HG03103 (cell line): ENCODE measurements around the gene FGGY.
A peak's percentile ranks its signal among the peaks of the same experiment; 100 is the strongest.

Experiments used
- ATAC-seq: cut with Tn5 transposase; IDR thresholded peaks from one replicate; pipeline ENCODE4 v1.9.1; 2021; ENCODE audit warnings: low read depth; ENCODE audit not compliant: unreplicated experiment

Gene FGGY

DNA sequence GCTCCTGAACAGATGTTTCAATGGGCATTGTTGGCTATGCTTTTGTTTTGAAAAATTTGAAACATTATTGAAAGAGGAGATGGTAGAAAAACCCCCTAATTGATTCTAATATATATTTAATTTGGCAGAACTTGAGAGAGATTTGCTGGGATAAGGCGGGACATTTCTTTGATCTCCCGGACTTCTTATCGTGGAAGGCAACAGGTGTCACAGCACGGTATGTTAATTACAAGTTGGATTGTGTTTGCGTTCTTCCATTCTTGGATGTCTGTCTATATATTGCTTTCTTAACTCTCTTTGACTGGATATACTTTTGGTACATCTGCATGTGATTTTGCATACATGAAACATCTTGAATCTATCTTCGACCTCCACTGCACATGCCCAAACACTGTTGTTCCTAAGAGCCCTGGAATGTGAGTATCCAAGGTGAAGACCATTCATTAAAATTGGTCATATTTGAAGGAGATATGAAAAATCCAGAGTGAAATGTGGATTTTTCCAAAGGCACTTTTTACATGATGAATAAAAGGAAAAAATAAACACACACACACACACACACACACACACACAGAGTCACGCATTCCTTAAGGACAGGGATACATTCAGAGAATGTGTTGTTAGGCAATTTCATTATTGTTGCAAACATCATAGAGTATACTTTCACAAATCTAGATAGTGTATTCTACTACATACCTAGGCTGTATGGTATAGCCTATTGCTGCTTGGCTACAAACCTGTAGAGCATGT is 81.9 kb downstream of the FGGY start:
- ATAC-seq: no peak

- no peak for ATAC-seq
Measured at GRCh38 chr1:59379371-59379728, 82.5 kb downstream of the FGGY start.

DNA sequence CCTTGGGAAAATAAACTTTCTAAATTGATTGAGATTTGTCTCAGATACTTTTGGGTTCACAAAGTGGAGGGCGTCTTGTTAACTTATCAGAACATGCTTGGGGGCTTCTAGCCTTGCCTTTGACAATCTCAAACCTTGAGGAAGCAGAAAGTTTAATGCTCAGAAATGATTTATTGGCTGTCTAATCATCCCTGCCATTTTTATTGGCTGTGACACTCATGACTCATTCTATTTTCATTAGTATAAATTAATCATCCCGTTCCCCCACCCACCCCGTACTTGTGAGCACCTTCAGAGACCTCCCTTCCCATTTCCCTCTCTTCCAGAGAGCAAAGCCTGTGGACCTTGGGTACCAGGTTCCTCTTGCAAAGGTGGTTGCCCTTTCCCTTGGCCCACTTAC is 87.1 kb downstream of the FGGY start:
- ATAC-seq: no peak

- no peak for ATAC-seq
Measured at GRCh38 chr1:59384443-59384842, 87.5 kb downstream of the FGGY start.

- ATAC-seq: no peak
Measured at GRCh38 chr1:59388191-59388590, 91.3 kb downstream of the FGGY start.

DNA sequence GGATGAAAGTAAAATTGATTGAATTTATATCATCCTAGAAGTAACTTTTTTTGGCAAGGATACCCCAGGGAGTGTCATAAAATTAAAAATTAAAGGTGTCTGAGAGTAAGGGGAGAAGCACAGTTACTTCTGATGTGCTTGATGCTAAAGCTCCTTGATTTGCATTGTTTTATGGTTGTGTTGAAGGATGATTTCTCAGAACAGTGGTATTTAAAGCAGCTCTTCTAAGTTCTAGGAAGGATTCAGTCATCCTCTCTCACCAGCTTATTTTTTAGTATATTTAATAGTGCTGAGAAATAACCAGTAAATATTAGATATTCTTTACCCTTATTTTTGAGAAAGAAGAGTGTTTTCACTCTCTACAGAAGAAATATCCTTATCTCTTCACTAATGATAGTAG is 93.0 kb downstream of the FGGY start:
- no peak for ATAC-seq

GRCh38 chr1:59390307-59390706 is 93.4 kb downstream of the FGGY start:
- ATAC-seq: no peak

DNA sequence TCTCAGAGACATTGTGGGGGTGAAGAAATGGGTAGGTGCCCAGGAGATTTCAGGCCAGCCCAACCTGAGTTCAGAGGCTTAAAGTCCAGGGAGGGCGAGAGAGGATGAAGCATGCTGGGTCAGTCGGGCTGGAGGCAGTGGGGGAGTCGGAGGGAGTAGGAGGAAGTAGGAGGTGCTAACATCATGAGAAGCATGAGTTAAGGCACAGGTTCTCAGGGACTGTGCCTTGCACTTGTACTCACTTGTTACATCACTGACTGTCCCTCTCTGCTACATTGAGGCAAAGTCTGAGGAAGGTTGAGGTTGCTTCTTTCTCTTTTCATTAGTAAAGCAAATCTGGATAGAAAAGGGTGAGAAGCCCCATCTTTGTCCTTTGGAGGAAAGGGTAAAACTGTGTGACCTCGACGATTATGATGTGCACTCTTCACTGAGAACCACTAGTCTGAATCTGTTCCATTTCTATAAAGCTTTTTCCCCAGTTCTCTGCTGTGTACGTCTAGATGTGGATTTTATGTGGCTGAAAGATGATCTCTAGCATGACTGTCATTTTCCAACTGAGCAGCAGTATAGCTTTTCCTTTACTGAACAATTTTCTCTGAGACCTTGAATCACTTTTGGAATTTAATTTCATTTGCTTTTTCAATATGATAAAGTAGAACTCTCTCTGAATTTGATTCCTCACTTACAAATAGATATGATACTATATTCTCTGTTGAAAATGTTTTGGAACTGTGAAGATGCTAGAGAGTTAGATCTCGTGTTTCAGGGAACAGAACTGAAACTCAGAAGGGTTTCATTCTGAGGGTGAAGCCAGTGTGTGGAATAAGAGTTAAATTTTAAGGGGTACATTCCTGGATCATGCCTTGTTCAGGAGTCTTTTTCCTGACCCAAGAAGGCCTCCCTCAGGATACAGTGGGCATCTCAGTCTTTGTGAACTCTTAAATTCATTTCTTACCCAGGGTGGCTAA is 94.6 kb downstream of the FGGY start:
- peak; percentile 66 for ATAC-seq

- ATAC-seq: no peak
Measured at GRCh38 chr1:59393211-59394180, 96.6 kb downstream of the FGGY start.

- no peak for ATAC-seq
Measured at GRCh38 chr1:59394706-59395425, 98.0 kb downstream of the FGGY start.

GRCh38 chr1:59396387-59396786 is 99.5 kb downstream of the FGGY start:
- no peak for ATAC-seq

DNA sequence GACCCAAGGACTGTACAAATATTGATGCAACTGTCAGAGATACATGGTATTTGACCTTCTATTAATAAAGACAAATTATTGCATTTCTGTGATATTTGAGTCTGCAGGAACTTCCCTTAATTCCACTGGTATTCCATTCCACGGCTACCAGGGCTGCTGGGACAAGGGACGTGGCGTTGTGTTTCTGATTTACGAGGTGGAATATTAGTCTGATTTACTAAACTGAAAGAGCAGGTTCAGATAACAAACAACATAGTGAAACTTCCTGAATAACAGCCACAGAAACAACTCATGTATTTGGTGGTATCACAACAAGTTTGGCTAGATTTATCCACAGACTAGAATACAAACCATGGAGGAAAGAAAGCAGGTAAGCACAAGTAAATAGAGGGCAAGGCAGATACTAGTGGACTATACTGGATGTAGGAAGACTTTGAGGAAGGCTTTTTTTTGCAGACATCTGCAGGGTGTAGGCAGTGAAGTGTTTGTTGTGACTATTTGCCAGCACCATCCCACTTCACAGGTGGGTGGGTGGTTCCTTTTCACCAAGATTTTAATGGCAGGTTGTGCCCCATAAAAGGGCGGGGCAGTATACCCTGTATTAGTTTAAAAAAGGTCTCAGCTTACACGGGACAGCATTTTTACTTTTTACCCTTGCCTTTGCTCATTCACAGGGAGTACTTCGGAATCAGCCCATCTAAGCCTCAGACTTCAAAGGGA is 100.4 kb downstream of the FGGY start:
- ATAC-seq: no peak

DNA sequence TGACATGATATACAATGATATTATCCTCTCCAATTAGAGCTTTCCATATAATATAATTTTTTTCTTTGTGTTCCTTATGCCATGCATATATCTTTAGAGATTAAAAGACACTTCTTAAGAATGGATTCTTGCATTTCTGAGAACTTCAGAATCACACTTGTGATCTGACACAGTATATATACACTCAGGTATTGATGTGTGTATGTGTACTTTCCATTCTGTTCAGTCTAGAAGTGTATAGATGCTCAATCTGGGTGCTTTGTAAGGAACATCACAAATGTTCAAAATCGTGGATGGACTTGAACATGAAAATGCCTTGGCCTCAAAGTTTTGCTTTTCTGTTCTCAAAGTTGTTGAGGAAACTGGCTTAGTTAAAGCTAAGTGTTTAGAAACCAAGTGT is 102.7 kb downstream of the FGGY start:
- ATAC-seq: no peak

- no peak for ATAC-seq
Measured at GRCh38 chr1:59401581-59401980, 104.7 kb downstream of the FGGY start.

DNA sequence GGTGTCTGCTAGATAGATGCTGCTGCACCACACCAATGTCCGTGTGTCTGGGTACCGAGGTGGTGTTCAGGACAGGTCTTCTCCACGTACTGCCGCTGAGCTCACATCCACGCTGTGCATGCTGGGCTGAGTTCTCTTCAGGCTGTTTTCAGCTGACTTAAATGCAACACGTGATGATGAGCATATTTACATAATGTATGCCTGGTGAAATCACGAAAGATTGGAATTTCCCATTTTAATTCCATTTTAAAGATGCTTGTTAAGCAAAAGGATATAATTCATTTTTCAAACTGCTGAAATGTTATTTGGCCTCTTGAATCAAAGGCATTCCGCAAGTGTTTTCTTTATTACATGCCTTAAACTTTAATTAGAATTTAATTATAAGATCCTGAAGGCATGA is 107.9 kb downstream of the FGGY start:
- ATAC-seq: no peak

DNA sequence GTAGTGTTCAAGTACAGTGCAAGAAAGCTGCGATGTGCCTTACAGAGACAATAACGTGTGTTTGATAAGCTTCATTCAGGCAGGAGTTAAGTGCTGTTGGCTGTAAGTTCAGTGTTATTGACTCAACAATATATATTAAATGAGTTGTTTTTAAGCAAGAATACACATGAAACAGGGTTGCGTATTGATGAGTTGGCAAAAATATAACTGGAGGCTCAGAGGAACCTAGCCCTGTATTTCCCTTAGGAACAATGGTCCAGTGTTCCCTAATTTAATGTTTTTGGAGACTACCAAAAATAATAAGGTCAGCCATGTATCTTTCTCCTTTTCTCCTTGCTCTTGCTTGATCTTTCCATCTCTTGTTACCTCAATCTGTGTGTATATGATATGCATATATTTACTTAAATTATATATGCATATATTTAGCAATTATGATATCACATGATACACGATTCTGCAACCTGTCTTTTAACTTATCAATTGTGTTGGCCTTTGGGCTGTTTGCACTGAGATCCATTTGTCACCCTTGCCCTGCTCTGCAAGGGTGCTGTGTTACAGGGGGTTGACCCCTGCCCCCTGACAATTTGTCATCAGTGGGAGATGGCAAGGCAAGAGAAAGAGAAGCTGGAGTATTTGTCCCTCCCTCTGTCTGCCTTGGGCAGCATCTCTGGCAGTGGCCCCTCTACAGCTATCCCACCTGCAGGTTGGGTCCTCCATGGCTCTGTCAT is 109.7 kb downstream of the FGGY start:
- ATAC-seq: no peak

DNA sequence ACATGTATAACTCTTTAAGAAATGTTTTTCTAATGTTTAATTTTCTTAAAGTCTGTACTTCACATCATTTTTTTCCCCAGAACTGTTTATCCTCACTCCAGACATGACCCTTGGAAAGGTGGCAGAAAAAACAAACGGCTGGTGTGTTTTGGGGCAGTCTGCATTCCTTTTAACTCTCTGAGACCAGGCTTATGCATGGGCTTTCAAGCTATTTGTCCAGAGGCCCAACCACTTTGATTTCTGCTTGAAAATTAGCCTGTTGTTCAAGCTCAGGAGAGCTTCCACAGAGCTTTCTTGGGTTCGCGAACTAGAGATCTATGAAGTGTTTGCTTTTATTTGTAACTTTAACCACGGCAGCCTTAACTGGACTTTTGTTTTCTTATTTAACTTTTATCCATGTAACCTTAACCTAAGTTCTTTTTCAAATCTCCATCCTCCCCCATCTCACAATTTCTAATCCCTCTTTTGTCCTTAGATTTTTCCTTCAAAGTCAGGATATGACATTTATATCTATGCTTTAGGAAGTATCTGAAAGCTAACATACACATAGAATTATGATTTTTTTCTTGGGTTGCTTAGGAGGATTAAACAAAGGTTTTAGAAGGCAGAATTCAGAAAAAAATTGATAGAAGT is 111.8 kb downstream of the FGGY start:
- ATAC-seq: no peak

DNA sequence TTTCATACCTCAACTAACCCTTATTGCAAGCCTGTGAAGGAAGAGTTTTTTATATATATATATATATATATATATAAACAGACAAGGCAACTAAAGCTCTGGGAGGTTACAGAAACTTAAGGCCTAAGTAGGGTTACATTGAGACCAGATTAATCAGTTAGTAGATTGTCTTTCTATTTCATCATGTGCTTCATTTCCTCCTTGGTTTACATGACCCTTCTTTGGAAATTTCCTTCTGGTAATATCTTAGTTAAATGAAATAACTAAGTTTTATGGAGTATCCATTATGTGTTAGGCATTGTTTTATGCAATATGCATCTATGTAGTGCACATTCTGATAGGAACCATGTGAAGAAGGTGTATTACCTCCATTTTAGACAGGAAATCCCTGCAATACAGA is 112.7 kb downstream of the FGGY start:
- no peak for ATAC-seq
